Activated effector memory CD4-positive, alpha-beta T cell treated with Interleukin-2 at 50 U/mL for 16 hours (primary cell): ENCODE results near the gene KRT33A.

ENCODE experiments used
- DNase-seq: peaks from one replicate; pipeline ENCODE4 v3.0.0-alpha.2; 2020

KRT33A gene

DNA sequence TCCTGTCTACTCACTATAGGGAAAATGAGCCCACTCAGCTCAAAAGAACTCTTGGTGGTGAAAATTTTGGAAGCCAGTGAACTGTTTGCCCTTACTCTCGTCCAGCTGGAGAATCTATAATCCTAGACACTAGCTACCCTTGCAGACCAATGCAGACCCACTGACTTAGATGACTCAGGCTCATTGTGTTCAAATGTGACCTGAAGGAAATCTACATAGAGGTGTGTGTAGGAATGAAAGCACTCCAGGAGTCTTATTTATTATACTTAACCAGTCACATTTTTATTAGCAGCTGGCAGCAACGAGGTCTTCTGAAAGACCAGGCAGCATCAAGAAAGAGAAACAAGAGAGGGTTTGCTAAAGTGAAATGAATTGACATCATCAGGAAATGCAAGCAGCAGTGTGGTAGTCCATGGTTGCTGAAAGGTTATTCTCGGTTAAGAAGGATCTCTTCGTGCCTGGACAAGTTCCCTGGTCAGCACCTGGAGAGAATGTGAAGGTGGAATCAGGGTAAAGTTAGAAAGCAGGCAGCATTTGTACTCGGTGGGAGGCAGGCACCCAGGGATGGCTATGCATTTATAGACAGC is 49.3 kb downstream of the KRT33A start:
- no peak for DNase-seq

GRCh38 chr17:41298458-41299135 is 52.0 kb downstream of the KRT33A start:
- no peak for DNase-seq

- no peak for DNase-seq
Observed at GRCh38 chr17:41296846-41297245, 53.8 kb downstream of the KRT33A start.
